GM12875 (cell line): ENCODE results near the gene ABCC1.

Experiments
- H3K4me3 ChIP-seq: one replicate; pipeline ENCODE4 v1.5.1; 2011; ENCODE audit warnings: low read depth, low read length, control low read depth
- TF ChIP-seq, protein P1 (sequence below): IDR thresholded peaks from 2 replicates; pipeline ENCODE4 v1.5.1; 2011; ENCODE audit warnings: low read depth, mild to moderate bottlenecking, control low read depth, inconsistent platforms, low read length, moderate library complexity, borderline replicate concordance; ENCODE audit not compliant: insufficient read depth

The ABCC1 gene

DNA sequence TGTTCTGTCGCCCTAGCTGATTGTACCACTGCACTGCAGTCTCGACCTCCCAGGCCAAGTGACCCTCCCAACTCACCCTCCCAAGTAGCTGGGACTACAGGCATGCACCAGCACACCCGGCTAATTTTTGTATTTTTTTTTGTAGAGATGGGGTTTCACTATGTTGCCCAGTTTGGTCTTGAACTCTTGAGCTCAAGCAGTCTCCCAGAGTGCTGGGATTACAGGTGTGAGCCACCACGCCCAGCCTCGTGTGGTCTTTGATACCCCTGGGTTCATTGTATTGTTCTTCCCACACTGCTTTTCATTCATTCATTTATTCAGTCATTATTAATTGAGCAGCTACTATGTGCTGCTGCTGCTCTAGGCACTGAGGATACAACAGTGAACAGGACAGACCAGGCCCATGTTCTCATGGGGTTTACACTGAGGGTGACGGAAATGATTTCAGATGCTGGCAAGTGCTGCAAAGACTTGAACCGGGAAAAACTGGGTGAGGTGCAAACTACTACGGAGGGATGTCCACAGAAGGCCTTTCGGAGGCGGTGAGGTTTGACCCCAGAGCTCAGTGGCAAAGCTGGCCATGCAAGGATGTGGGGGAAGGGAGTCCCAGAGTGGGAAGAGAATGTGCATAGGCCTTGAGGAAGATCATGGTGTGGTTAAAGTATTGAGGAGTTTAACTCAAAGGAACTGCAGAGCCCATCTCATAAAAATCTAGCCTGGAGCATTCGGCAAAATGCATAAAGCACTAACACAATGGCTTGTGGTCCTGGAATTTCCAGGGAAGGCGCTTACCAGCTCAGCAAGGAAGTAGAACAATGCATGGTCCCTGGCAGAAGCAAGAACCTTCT lies 10.9 kb downstream of the ABCC1 start:
- no peak overlapping the region for H3K4me3 ChIP-seq
- TF ChIP-seq, protein P1, sequence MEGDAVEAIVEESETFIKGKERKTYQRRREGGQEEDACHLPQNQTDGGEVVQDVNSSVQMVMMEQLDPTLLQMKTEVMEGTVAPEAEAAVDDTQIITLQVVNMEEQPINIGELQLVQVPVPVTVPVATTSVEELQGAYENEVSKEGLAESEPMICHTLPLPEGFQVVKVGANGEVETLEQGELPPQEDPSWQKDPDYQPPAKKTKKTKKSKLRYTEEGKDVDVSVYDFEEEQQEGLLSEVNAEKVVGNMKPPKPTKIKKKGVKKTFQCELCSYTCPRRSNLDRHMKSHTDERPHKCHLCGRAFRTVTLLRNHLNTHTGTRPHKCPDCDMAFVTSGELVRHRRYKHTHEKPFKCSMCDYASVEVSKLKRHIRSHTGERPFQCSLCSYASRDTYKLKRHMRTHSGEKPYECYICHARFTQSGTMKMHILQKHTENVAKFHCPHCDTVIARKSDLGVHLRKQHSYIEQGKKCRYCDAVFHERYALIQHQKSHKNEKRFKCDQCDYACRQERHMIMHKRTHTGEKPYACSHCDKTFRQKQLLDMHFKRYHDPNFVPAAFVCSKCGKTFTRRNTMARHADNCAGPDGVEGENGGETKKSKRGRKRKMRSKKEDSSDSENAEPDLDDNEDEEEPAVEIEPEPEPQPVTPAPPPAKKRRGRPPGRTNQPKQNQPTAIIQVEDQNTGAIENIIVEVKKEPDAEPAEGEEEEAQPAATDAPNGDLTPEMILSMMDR: no peak

DNA sequence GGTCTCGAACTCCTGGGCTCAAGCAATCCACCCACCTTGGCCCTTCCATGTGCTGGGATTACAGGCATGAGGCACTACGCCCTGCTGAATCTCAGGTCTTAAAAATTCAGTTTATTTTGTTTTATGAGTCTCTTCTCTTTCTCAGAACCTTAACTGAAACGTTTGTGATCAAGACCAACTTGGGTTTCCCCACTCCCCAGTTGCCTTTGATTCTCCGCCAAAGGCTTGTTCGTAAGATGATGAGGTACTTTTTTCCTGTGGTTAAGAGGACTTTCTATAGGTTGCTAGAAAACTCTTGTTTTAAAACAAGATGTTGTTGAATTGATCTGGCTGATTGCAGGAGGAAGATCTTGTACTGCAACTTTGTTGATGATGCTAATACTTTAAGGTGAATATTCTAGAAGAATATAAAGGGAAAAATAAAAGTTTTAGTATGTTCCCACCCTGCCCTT lies 11.7 kb downstream of the ABCC1 start:
- TF ChIP-seq, protein P1: no peak
- no peak overlapping the region for H3K4me3 ChIP-seq

DNA sequence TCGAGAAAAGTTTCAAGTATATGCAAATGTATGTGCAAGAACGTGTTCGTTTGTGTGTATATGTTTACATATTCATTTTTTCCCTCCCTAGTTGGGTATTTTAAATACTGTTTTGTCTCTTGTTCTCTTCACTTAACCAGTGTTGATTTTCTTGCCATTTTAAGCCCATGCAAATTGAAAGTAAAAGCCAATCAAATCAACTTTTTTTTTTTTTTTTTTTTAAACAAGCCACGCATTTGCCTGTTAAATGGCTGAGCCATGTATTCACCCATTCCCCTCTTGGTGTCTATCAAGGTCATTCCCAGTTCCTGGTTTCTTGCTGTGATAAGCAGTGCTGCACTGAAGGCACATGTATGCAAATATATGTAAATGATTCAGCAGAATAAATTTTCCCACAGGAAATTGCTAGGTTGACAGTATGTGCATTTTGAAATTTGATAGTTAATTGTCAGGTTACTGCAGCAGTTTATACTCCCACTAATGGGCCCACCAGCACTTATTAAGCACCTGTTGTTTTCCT lies 12.2 kb downstream of the ABCC1 start:
- TF ChIP-seq, protein P1: no peak
- H3K4me3 ChIP-seq: no peak overlapping the region

DNA sequence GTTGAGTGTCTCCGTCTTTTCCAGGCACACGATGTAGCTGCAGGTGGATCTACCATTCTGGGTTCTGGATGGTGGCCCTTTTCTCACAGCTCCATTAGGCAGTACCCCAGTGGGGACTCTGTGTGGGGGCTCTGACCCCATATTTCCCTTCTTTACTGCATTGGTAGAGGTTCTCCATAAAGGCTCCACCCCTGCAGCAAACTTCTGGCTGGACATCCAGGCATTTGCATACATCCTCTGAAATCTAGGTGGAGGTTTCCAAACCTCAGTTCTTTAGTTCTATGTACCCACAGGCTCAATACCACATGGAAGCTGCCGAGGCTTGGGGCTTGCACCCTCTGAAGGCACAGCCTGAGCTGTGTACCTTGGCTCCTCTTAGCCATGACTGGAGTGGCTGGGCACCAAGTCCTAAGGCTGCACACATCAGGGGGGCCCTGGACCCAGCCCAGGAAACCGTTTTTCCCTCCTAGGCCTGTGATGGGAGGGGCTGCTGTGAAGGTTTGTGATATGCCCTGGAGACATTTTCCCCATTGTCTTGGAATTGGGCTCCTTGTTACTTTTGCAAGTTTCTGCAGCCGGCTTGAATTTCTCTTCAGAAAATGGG lies 14.0 kb downstream of the ABCC1 start:
- no peak overlapping the region for H3K4me3 ChIP-seq
- TF ChIP-seq, protein P1: no peak

DNA sequence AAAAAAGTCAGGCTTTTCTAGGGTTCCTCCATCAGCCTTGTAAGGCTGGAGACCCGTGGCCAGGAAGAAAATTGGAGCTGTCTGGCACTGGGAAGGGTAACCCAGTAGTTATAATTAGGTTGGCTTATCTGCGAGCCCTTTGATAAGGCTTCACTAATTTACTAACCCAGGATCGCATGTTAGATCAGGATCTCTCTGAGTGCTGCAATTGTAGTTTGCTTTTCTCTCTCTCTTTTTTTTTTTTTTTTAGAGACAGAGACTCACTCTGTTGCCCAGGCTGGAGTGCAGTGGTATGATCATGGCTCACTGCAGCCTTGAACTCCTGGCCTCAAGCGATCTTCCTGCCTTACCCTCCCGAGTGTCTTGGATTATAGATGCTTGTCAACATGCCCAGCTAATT lies 17.0 kb downstream of the ABCC1 start:
- TF ChIP-seq, protein P1: no peak
- H3K4me3 ChIP-seq: no peak overlapping the region

DNA sequence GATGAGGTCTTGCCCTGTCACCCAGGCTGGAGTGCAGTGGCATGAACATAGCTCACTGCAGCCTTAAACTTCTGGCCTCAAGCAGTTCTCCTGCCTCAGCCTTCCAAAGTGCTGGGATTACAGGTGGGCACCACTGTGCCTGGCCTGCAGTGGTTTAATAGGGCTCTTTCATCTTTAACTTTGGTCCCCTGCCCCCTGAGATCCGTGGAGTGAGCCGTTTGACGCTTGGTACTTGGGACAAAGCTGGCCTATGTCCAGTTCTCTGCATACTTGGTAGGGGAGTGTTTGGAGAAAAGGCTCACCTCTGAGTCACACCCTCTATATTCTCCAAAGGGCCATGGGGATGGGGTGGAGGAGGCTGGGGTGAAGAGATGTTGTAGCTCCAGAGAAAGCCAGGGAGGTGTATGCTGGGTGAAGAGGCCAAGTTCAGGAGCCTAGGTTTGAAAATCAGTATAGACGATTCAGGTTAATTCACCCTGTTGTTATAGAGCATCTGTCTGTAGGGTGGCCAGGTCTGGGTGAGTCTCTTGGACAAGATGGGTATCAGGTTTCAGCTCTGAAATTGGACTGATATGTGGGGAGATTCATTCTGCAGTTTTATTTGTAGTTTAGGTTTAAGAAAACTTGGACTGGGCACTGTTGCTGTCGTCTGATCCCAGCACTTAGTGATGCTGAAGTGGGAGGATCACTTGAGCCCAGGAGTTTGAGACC lies 17.6 kb downstream of the ABCC1 start:
- no peak overlapping the region for H3K4me3 ChIP-seq
- TF ChIP-seq, protein P1: no peak
